OCI-LY7 (cell line): Measurements from ENCODE around the gene SEPTIN10. TPM values are rescaled to one million over a fixed set of nuclear protein-coding genes. Genes with fewer than 3 reads are reported as not detected.

Experiments used
- BruUV-seq: library from RNA; stranded (reverse); fragments of 400-500 nt; replicated peaks from 2 replicates; lab custom pipeline; 2021; lab: Mats Ljungman, UMichigan
- CTCF ChIA-PET: fragments of 300-600 bp; sonication (Branson Sonifier 250); formaldehyde crosslinking; loops from one replicate; lab custom pipeline; 2022; ENCODE audit warnings: antibody characterized with exemption; ENCODE audit not compliant: unreplicated experiment; lab: Charles Lee
- POLR2A ChIA-PET: fragments of 300-600 bp; sonication (Branson Sonifier 250); formaldehyde crosslinking; loops from one replicate; lab custom pipeline; 2022; ENCODE audit warnings: antibody characterized with exemption; lab: Charles Lee
- DNase-seq: peaks from one replicate; pipeline ENCODE4 v3.0.0-alpha.2; 2015; ENCODE audit warnings: low spot score
- H2AFZ ChIP-seq: fragments of 200-600 bp; sonication (generic), shearing (Covaris generic); 2 replicates; pipeline ENCODE4 v1.6.1; 2014; ENCODE audit warnings: mild to moderate bottlenecking, antibody characterized with exemption, low read length, moderate library complexity
- H3K27ac ChIP-seq: fragments of 200-600 bp; sonication (generic); 2 replicates; pipeline ENCODE4 v1.5.1; 2014; ENCODE audit warnings: mixed run types, low read depth, mild to moderate bottlenecking, moderate library complexity, low read length, inconsistent platforms; ENCODE audit not compliant: poor library complexity, severe bottlenecking
- H3K36me3 ChIP-seq: fragments of 200-600 bp; sonication (generic); 2 replicates; pipeline ENCODE4 v1.6.1; 2014; ENCODE audit warnings: mild to moderate bottlenecking, antibody characterized with exemption, low read length, moderate library complexity, mixed read lengths; ENCODE audit not compliant: insufficient read depth
- H3K4me1 ChIP-seq: fragments of 200-600 bp; sonication (generic); 2 replicates; pipeline ENCODE4 v1.5.1; 2014; ENCODE audit warnings: mild to moderate bottlenecking, low read length; ENCODE audit not compliant: insufficient read depth, poor library complexity, severe bottlenecking
- H3K4me2 ChIP-seq: fragments of 200-600 bp; sonication (generic); 2 replicates; pipeline ENCODE4 v1.6.1; 2014; ENCODE audit warnings: mild to moderate bottlenecking, low read length
- H3K4me3 ChIP-seq: fragments of 200-600 bp; sonication (generic); 2 replicates; pipeline ENCODE4 v1.5.1; 2014; ENCODE audit warnings: mild to moderate bottlenecking, low read depth, low read length; ENCODE audit not compliant: poor library complexity, severe bottlenecking
- H3K79me2 ChIP-seq: fragments of 200-600 bp; sonication (generic); 2 replicates; pipeline ENCODE4 v1.6.1; 2016; ENCODE audit warnings: low read depth, mild to moderate bottlenecking, low read length, moderate library complexity, mixed read lengths; ENCODE audit not compliant: insufficient read depth
- H3K9me2 ChIP-seq: fragments of 200-600 bp; sonication (generic); 2 replicates; pipeline ENCODE4 v1.6.1; 2016; ENCODE audit warnings: mild to moderate bottlenecking, low read length, mixed read lengths; ENCODE audit not compliant: insufficient read depth
- H3K9me3 ChIP-seq: fragments of 200-600 bp; sonication (generic); 2 replicates; pipeline ENCODE4 v1.6.1; 2014; ENCODE audit warnings: mild to moderate bottlenecking, mixed run types, low read length, mixed read lengths
- H4K20me1 ChIP-seq: fragments of 200-600 bp; sonication (generic); 2 replicates; pipeline ENCODE4 v1.6.1; 2014; ENCODE audit warnings: mild to moderate bottlenecking, antibody characterized with exemption, low read length, moderate library complexity, mixed read lengths; ENCODE audit not compliant: insufficient read depth
- CTCF ChIP-seq: fragments of 200-600 bp; sonication (generic); conservative IDR thresholded peaks from 2 replicates; pipeline ENCODE4 v1.5.1; 2014; ENCODE audit warnings: mild to moderate bottlenecking, antibody characterized with exemption, low read length, moderate library complexity, mixed read lengths
- EZH2phosphoT487 ChIP-seq: fragments of 200-600 bp; sonication (generic); IDR thresholded peaks from 2 replicates; pipeline ENCODE4 v1.6.1; 2018; ENCODE audit warnings: low read depth, borderline replicate concordance, mild to moderate bottlenecking, mixed run types, antibody characterized with exemption, low read length, moderate library complexity, mixed read lengths
- intact Hi-C: fragments of 100-400 bp; cut with micrococcal nuclease; formaldehyde crosslinking; loops from one replicate; pipeline ENCODE4 v1.10.0; 2022; ENCODE audit not compliant: unreplicated experiment
- total RNA-seq, 2 experiments: library from RNA; depleted of rRNA in 1 of 2; stranded (reverse); fragments of >200 nt in 1 of 2; shearing (Covaris generic) in 1 of 2; gene quantifications; 2 replicates each; pipeline ENCODE4 v1.2.3, GENCODE V29; 2014 to 2022

SEPTIN10 gene
- total RNA-seq, 2 experiments from 2014 or later, result not detected

GRCh38 chr2:109545828-109546713 lies 67.7 kb downstream of the SEPTIN10 start:
- no peak overlapping the region for H3K4me2 ChIP-seq
- POLR2A ChIA-PET, result no interaction called here
- CTCF ChIA-PET, result no interaction called here
- no peak overlapping the region for H3K4me3 ChIP-seq
- no peak overlapping the region for H2AFZ ChIP-seq
- H3K4me1 ChIP-seq, result no peaks in the 10 kb centered on the region
- no peaks in the 10 kb centered on the region for H4K20me1 ChIP-seq
- peak; percentile 78 for TF ChIP-seq CTCF
- TF ChIP-seq EZH2phosphoT487, result no peak
- H3K27ac ChIP-seq, result no peak overlapping the region
- H3K9me3 ChIP-seq, result no peaks in the 10 kb centered on the region
- H3K79me2 ChIP-seq, result no peaks in the 10 kb centered on the region
- no TSS peak for BruUV-seq
- intact Hi-C loops, result no loop called here
- no peaks in the 10 kb centered on the region for H3K9me2 ChIP-seq
- peak; percentile 19 for DNase-seq
- no peaks in the 10 kb centered on the region for H3K36me3 ChIP-seq

DNA sequence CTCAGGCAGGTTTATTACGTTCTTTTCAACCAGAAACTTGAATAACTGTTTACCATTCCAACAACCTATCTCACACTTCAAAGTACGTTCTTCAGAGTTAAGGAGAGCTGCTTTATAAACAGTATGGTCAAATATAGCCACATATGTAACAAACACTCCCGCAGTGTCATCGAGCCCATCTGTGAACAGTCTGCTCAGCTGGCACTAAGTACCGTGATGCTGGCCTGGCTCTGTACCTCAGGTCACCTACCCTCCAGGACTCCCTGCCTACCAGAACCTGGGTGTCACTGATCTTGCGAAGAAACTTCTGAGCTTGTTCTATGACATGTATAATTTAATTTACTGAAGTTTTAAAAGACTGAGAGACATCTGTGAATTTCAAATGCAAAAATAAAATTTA lies 71.4 kb downstream of the SEPTIN10 start:
- no TSS peak for BruUV-seq
- CTCF ChIA-PET, result no interaction called here
- intact Hi-C loops, result no loop called here

More for the DNA sequence above, 71.4 kb downstream of the SEPTIN10 start:
- DNase-seq, result no peak
- POLR2A ChIA-PET, result interaction anchor here (1.0 kb wide), 1 partner anchor 31 kb away, joined by 3 read pairs; no protein-coding TSS in a partner anchor
- H3K27ac ChIP-seq, result no peak overlapping the region
- no peak overlapping the region for H2AFZ ChIP-seq
- no peaks in the 10 kb centered on the region for H3K9me2 ChIP-seq
- H3K79me2 ChIP-seq, result no peaks in the 10 kb centered on the region
- no peaks in the 10 kb centered on the region for H4K20me1 ChIP-seq
- H3K4me1 ChIP-seq, result no peaks in the 10 kb centered on the region
- H3K4me2 ChIP-seq, result no peak overlapping the region
- TF ChIP-seq EZH2phosphoT487 (no peak), CTCF (no peak)
- H3K36me3 ChIP-seq, result no peaks in the 10 kb centered on the region
- no peak overlapping the region for H3K4me3 ChIP-seq
- no peaks in the 10 kb centered on the region for H3K9me3 ChIP-seq
